COR-L47 (cell line): ENCODE results near the gene MPIG6B.
"Not testable (repeated sequence)": the region's sequence is repeated elsewhere in the genome, so short reads cannot be mapped to it uniquely, and the experiment has no call there.

ENCODE experiments used
- DNase-seq: peaks from one replicate; lab custom pipeline; 2025; lab: John Stamatoyannopoulos, UW

Gene MPIG6B

GRCh38 chr6:31701666-31702404 is 21.3 kb upstream of the MPIG6B start:
- no peak for DNase-seq

DNA sequence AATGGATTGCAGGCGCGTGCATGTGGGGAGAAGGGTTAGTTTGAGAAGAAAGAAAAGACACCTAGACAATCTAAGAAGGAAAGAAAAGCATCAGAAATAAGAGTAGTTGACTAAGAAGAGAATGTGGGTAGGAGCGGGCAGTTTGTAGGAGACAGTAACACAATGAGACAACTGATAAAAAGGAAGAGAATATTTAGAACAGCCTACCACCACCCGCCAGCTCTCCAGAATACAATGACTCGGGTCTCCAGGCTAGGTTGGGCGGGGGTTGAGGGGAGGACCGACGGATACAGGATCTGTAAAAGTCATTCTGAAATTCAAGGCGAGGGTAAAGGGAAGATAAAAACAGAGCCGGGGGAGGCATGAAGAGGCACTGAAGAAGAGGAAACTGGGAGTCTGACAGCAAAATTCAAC is 20.8 kb upstream of the MPIG6B start:
- no peak for DNase-seq

DNA sequence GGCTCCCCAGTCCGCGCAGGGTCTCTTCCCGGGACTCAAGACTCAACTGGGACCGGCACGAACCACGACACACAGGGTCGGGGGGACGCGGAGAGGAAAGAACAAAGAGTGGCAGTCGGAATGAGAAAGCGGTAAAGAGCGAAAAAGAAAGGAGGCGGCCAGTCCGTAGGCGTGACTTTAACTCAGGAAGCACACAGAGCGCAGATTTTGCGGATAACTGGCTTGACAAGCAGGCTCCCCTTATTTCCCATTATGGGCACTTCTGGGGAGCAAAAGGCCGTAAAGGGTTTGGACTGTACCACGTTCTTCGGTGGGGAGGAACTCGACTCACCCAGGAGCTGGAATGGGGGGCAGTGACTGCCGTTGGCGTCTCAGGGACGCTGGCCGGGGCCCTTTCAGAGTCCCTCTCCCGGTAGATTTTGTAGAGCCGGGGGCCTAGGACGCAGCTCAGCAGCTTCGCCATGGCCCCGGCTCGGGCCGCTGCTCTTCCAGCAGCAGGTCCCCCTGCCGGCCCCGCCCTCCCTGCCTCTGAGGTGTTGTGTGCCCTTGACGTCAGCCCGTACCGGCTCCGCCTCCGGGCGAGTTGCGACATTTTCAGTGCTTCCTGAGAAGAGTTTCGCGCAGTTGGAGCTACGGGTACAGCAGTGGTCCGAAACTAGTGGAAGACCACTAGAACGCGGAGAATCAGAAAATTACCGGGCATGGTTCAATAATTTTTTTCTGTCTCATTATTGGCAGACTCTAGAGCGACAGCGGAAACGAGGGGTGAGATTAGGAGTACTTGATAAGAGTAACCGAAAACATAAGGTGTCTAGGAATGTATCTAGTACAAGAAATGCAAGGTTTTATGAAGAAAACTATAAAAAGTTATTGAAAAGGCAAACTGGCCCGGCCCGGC is 20.1 kb upstream of the MPIG6B start, which contains the start of gene ABHD16A:
Gene ABHD16A (minus strand): TSS at position 506 of the 898 bp plus-strand sequence. CDS start 43 bp downstream, at position 463.
- DNase-seq = peak; percentile 96

DNA sequence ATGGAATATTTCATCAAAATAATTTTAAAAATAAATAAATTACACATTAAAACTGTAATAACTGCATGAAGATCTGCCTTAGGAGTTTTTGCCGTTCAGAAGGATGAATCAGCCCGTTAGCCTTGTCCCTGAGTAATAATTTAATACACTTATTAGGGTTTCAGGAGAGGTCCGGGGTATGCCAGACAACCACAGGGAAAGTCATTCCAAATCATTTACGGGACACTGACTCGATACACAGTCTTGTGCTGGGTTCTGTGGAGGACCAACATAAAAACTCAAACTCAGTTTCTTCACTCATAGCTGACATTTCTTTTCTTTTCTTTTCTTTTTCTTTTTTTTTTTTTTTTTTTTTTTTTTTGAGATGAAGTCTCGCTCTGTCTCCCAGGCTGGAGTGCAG is 17.2 kb upstream of the MPIG6B start:
- no peak for DNase-seq

DNA sequence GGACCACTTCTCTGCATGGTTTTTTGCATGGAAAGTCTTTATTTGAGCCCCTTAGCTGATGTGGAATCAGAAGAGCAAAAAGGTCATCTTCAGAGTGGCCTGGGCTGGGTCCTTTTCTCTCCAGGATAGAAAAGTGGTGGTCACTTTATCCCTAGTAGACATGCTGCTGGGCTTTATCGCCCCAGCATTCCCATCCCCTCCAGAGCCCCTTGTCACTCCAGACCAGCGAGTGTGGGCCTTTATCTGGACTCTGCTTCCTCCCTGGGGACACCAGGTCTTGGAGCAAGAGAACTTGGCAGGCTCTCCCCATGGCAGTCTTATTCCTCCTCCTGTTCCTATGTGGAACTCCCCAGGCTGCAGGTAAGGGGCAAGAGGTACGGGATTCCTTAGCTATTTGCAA is 16.6 kb upstream of the MPIG6B start, which contains the start of gene LY6G6F:
Gene LY6G6F (plus strand): TSS at position 268 of the 400 bp plus-strand sequence. CDS start 41 bp downstream, at position 309.
- DNase-seq = no peak

DNA sequence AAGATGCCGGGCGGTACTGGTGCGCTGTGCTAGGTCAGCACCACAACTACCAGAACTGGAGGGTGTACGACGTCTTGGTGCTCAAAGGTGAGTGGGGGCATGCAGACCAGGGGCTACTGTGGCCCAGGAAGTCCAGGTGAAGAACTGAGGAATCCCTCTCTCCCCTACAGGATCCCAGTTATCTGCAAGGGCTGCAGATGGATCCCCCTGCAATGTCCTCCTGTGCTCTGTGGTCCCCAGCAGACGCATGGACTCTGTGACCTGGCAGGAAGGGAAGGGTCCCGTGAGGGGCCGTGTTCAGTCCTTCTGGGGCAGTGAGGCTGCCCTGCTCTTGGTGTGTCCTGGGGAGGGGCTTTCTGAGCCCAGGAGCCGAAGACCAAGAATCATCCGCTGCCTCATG is 15.5 kb upstream of the MPIG6B start:
- no peak for DNase-seq

- no peak for DNase-seq
Measured at GRCh38 chr6:31708224-31708623, 14.9 kb upstream of the MPIG6B start.

- not testable (repeated sequence) for DNase-seq
Measured at GRCh38 chr6:31709157-31709556, 14.0 kb upstream of the MPIG6B start.

DNA sequence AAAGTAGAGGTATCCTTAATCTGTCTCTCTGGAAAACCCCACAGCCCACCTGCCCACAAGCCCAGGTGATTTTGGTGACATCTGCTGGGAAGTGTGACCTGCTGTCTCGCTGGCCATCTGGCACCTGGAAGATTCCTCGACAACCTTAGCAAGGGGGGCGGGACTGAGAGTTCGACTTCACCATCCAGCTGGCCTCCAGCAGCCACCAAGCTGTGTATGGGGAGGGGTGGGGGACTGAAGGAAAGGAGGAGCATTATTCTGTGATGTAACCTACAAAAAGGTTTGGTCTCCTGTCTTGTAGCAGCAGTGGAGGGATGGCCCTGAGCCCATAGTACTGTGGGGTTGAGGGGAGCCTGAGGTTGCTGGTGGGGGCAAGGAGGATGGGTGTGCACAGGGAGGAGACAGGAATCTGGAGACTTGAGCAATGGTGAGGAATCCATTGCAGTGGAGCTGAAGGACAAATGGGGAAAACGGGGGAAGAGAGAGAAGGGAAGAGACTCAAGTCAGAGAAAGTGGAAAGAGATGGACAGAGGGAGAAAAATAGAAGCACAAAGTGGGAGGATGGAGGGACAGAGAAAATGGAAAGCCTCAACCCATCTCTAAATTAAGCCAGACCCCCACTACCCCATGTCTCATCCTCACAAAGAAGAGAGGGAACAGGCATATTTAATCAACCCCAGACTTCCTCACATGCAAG is 12.5 kb upstream of the MPIG6B start:
- no peak for DNase-seq

DNA sequence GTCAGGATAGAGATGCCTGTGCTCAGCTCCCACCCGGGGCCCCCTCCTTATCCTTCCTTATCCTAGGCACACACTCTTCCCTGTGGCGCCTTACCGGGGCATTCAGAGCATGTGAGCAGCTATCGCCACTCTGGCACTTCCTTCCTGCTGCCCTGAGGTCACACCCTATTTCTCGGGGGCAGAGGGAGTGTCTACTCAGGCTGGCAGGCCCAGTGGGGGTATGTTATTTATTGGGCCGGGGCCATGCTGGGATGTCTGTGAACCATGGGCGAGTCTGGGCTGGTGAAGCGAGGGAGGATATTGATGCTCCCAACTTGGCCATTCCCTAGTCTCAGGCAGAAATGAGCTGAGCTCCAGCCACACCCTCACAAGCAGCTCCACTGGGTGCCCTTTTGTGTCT is 11.9 kb upstream of the MPIG6B start:
- no peak for DNase-seq

DNA sequence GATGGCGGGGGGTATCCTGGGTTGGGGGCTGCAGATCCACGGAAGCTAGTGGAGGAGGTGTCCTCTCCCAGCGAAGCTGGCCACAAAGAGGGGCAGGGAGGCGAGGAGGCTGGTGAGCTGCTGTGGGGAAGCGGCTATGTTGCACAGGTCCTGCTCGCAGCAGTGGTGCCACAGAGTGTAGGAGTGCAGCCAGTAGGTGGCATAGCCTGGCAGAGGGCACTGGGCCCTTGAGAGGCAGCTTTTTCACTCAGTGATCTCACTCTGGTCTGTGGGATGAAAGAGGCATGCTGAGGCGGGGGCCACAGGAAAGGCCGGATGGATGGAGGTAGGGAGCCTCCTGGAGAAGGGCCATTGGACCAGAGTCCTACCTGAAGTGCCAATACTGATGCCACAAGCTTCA is 10.9 kb upstream of the MPIG6B start:
- peak; percentile 25 for DNase-seq

GRCh38 chr6:31713465-31713864 is 9.7 kb upstream of the MPIG6B start:
- no peak for DNase-seq

DNA sequence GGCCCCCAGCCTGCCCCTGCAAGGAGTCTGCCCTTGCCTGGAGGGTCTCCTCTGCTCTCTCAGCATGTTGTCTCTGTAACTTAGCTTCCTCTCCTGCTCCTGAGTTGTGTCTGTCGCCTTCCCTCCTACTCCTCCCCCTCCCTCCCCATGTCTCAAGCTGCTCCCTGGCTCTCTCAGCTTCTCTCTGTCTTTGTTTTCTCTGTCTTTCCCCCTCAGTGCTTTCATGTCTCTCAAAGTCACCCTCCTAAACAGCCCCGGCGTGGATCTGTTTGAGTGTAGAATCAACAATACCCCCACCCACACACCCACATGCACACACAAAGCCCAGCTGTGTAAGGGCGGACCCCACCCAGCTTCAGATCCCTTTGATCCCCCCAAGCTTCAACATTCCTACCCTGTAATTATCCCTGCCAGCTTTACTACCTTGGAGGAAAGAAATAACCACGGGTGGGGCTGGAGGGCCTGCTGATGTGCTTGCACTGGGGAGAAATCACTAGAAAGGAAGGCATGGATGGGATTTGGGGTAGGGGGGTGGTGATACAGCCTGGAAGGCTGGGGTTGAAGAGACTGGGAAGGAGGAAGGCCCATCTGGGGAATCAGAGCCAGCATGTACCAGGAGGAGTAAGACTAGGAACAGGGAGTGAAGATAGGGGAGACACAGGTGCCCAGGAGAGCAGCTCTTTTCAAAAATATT is 9.0 kb upstream of the MPIG6B start:
- peak; percentile 89 for DNase-seq

DNA sequence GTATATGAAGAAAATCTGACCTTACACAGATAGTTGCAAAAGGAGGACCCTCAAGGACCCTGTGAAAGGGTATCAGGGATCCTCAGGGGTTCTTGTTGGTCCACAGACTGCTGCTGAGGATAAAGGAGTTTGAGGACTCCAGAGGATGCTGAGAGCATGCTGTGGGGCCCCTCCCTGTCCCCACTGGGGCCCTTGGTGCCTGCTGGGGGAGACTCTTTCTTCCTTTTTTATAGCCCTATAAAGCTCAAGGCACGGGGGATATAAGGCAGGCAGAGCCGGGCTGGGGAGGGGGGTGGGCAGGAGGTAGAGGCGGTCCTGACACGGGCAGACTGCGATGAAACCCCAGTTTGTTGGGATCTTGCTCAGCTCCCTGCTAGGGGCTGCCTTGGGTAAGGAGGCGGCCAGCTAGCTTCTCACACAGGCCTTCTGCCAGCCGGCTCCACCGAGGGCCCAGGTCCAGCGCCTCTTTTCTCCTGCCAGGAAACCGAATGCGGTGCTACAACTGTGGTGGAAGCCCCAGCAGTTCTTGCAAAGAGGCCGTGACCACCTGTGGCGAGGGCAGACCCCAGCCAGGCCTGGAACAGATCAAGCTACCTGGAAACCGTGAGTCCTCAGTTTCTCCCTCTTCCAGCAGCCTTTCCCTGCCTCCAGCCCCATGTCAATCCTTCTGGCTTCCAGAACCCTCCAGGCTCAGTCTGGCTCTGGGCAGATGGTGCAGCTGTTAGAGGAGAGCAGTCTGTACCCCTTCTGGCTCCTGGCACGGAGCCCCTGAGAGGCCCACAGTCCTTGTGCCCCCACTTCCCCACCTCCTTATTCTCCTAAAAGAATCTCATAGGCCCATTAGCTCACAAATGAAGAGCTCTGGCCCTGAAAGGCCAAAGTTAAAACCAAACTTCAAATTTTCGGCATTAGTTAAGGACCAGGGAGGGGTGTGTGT is 7.9 kb upstream of the MPIG6B start, which contains the start of gene LY6G6D:
Gene LY6G6D (plus strand): TSS at position 327 of the 937 bp plus-strand sequence. CDS start 8 bp downstream, at position 335.
- DNase-seq = no peak

DNA sequence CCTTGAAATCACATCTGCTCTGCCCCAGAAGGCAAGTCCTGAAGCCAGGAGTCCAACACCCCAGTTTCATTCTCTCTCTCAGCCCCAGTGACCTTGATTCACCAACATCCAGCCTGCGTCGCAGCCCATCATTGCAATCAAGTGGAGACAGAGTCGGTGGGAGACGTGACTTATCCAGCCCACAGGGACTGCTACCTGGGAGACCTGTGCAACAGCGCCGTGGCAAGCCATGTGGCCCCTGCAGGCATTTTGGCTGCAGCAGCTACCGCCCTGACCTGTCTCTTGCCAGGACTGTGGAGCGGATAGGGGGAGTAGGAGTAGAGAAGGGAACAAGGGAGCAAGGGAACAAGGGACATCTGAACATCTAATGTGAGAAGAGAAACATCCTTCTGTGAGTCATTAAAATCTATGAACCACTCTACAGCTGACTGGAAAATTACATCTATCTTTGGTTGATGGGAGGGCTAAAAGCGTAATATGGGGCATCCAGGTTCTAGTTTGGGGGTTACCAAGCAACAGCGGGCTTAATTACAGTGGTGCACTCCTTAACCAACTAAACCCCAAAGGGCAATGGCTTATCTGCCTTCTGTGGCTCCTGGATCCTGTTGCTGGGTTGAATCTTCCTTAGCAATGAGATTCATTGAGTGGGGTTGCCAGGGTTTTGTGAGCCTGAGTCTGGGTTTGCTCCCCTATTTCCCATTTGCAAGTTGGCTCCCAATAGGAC is 5.5 kb upstream of the MPIG6B start:
- no peak for DNase-seq

GRCh38 chr6:31718265-31718664 is 4.9 kb upstream of the MPIG6B start:
- peak; percentile 47 for DNase-seq

DNA sequence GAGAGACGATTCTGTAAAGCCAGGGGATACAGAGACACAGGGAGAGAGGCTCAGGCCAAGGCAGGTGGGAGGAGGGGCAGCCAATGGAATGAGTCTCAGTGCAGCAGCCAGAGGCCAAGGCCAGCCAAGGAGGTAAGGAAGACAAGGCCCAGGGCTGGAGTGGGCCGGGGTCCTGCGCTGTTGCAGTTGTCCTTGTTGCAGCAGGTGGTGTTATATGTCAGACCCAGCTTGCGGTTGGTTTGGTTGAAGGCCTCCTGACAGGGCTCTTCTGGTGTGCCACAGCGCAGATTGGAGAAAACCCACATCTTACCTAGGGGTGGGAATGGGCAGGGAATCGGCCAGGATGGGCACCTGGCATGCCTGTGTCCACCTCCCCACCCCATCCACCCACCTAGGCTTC is 4.2 kb upstream of the MPIG6B start:
- no peak for DNase-seq

GRCh38 chr6:31720196-31720770 is 2.9 kb upstream of the MPIG6B start:
- no peak for DNase-seq

GRCh38 chr6:31721351-31722020 is 1.7 kb upstream of the MPIG6B start, which contains the start of gene LY6G6C:
TSS of gene LY6G6C (minus strand) at chr6:31721746. CDS start at chr6:31721679, 67 bp downstream.
- no peak for DNase-seq
